Retinal pigment epithelial cell (primary cell): ENCODE results near the gene ACOT2.

Source experiments
- DNase-seq: peaks from one replicate; pipeline ENCODE4 v3.0.0-alpha.2; 2010; ENCODE audit warnings: low read depth
- H3K4me3 ChIP-seq: 2 replicates; pipeline ENCODE4 v1.5.1; 2011; ENCODE audit warnings: mild to moderate bottlenecking, low read length, control low read depth, moderate library complexity
- CTCF ChIP-seq: conservative IDR thresholded peaks from 2 replicates; pipeline ENCODE4 v1.5.1; 2011; ENCODE audit warnings: low read depth, low read length, control low read depth, inconsistent platforms

Gene ACOT2

GRCh38 chr14:73599499-73599898 is 30.5 kb downstream of the ACOT2 start:
- no peak for TF ChIP-seq CTCF
- no peak overlapping the region for H3K4me3 ChIP-seq
- DNase-seq, result no peak

- no peak for TF ChIP-seq CTCF
- no peak overlapping the region for H3K4me3 ChIP-seq
- DNase-seq, result no peak
These were observed 34.0 kb downstream of the ACOT2 start for GRCh38 chr14:73602994-73603393.

GRCh38 chr14:73606271-73606670 is 37.3 kb downstream of the ACOT2 start:
- no peak for TF ChIP-seq CTCF
- H3K4me3 ChIP-seq, result no peak overlapping the region
- no peak for DNase-seq

GRCh38 chr14:73607241-73607640 is 38.2 kb downstream of the ACOT2 start:
- no peak for DNase-seq

GRCh38 chr14:73610687-73611086 is 41.7 kb downstream of the ACOT2 start:
- peak; percentile 63 for DNase-seq
- TF ChIP-seq CTCF, result no peak

More at GRCh38 chr14:73607241-73607640, 38.2 kb downstream of the ACOT2 start:
- H3K4me3 ChIP-seq, result no peak overlapping the region
- no peak for TF ChIP-seq CTCF

GRCh38 chr14:73612339-73613045 is 43.5 kb downstream of the ACOT2 start, which contains the start of gene ACOT6:
Gene ACOT6 (plus strand): TSS chr14:73612517. CDS start chr14:73612572, 55 bp downstream.
- H3K4me3 ChIP-seq, result peak within 1 kb of the TSS; percentile 54
- DNase-seq, result no peak
- TF ChIP-seq CTCF, result no peak

More at GRCh38 chr14:73610687-73611086, 41.7 kb downstream of the ACOT2 start:
- no peak overlapping the region for H3K4me3 ChIP-seq

- peak overlapping the region; percentile 54 for H3K4me3 ChIP-seq
- DNase-seq, result no peak
- no peak for TF ChIP-seq CTCF
These were observed 44.0 kb downstream of the ACOT2 start for GRCh38 chr14:73613046-73613383.
